Esophagus muscularis mucosa (tissue), 3 donors: Measurements from ENCODE around the gene DYNC2LI1.

Experiments
- POLR2A ChIP-seq: fragments of 450-650 bp; IDR thresholded peaks from one replicate; pipeline ENCODE4 v1.6.1; 2017; ENCODE audit warnings: antibody characterized with exemption, moderate library complexity, mild to moderate bottlenecking, low read depth
- POLR2AphosphoS5 ChIP-seq, 2 donors: sonication (generic); formaldehyde crosslinking; IDR thresholded peaks; one replicate each; pipeline ENCODE4 v1.6.1; 2017; ENCODE audit warnings: antibody characterized with exemption in 2 of 2
- TF ChIP-seq, protein P1 (sequence below), 3 experiments: fragments of 200-600 bp in 2 of 3; fragments of 450-650 bp in 1 of 3; sonication (generic) in 2 of 3; IDR thresholded peaks; one replicate each; pipeline ENCODE4 v1.5.1; 2017 to 2019; ENCODE audit warnings: antibody characterized with exemption in 3 of 3, mild to moderate bottlenecking in 2 of 3, moderate library complexity in 1 of 3

DNA sequence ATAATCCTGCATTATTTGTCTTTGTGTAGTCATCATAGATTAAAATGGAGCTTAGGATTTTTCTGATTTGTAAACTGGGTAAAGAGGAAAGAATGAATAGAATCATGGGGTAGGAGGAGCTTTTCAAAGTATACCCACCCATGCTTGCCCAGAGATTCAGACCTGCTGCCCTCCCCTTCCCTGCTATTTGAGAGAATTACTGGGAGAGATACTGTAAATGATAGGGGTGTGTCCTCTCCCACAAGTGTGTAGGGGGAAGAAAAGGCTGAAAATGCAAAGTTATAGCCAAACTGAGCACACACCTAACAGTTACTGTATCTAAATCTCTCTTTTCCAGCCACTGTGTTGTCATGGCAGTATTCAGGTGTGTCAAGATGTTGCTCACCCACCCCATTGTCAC lies 21.5 kb upstream of the DYNC2LI1 start:
- TF ChIP-seq POLR2A = no peak
- no peak for TF ChIP-seq POLR2AphosphoS5 (IDR thresholded peaks at IDR 0.05)
- TF ChIP-seq, protein P1, sequence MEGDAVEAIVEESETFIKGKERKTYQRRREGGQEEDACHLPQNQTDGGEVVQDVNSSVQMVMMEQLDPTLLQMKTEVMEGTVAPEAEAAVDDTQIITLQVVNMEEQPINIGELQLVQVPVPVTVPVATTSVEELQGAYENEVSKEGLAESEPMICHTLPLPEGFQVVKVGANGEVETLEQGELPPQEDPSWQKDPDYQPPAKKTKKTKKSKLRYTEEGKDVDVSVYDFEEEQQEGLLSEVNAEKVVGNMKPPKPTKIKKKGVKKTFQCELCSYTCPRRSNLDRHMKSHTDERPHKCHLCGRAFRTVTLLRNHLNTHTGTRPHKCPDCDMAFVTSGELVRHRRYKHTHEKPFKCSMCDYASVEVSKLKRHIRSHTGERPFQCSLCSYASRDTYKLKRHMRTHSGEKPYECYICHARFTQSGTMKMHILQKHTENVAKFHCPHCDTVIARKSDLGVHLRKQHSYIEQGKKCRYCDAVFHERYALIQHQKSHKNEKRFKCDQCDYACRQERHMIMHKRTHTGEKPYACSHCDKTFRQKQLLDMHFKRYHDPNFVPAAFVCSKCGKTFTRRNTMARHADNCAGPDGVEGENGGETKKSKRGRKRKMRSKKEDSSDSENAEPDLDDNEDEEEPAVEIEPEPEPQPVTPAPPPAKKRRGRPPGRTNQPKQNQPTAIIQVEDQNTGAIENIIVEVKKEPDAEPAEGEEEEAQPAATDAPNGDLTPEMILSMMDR (IDR thresholded peaks at IDR 0.05) = no peak
